Amniotic stem cell (primary cell): ENCODE data around the gene SPEN.
"Not testable (repeated sequence)": the region's sequence is repeated elsewhere in the genome, so short reads cannot be mapped to it uniquely, and the experiment has no call there.

Experiments
- DNase-seq: peaks from one replicate; lab custom pipeline; 2025; lab: John Stamatoyannopoulos, UW

SPEN gene, protein sequence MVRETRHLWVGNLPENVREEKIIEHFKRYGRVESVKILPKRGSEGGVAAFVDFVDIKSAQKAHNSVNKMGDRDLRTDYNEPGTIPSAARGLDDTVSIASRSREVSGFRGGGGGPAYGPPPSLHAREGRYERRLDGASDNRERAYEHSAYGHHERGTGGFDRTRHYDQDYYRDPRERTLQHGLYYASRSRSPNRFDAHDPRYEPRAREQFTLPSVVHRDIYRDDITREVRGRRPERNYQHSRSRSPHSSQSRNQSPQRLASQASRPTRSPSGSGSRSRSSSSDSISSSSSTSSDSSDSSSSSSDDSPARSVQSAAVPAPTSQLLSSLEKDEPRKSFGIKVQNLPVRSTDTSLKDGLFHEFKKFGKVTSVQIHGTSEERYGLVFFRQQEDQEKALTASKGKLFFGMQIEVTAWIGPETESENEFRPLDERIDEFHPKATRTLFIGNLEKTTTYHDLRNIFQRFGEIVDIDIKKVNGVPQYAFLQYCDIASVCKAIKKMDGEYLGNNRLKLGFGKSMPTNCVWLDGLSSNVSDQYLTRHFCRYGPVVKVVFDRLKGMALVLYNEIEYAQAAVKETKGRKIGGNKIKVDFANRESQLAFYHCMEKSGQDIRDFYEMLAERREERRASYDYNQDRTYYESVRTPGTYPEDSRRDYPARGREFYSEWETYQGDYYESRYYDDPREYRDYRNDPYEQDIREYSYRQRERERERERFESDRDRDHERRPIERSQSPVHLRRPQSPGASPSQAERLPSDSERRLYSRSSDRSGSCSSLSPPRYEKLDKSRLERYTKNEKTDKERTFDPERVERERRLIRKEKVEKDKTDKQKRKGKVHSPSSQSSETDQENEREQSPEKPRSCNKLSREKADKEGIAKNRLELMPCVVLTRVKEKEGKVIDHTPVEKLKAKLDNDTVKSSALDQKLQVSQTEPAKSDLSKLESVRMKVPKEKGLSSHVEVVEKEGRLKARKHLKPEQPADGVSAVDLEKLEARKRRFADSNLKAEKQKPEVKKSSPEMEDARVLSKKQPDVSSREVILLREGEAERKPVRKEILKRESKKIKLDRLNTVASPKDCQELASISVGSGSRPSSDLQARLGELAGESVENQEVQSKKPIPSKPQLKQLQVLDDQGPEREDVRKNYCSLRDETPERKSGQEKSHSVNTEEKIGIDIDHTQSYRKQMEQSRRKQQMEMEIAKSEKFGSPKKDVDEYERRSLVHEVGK (N-terminal part only)

DNA sequence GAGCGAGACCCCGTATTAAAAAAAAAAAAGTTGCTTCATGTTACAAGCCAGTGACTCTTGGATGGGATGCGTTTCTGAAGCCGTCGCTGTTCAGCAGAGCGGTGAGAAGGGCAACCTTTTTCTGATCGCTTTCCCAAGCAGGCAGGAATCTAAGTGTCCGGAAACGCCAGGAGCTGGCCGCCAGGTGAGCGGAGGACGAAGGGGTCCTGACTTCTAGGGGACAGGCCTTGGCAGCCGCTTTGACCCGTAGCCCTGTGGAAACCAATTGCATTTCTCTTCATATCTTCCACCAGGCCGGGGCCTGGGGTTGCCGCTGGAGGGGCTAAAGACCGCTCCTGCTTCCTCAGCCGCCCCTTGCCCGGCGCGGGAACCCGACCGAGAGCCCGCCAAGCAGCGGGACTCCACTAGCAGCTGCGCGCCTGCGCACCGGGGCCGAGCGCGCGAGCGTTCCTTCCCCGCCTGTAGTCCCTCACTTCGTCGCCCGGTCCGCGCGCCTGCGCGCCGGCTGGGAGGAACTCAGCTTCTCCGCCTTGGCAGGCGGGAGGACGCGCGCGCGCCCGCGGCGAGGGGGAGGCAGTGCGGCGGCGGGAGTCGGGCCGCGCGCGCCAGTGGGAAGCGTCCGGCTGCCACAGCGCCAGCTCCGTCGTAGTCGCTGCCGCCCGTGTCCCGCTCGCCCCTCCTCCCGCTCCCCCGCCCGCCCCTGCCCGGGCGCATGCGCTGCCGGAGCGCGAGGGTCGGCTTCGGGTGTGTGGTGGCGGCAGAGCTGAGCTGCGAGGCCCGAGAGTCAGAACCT is at the start of gene SPEN:
SPEN (plus strand) TSS at position 608 of the 793 bp plus-strand sequence. CDS start 361 bp downstream, outside the sequence.
- DNase-seq = peak; percentile 94

DNA sequence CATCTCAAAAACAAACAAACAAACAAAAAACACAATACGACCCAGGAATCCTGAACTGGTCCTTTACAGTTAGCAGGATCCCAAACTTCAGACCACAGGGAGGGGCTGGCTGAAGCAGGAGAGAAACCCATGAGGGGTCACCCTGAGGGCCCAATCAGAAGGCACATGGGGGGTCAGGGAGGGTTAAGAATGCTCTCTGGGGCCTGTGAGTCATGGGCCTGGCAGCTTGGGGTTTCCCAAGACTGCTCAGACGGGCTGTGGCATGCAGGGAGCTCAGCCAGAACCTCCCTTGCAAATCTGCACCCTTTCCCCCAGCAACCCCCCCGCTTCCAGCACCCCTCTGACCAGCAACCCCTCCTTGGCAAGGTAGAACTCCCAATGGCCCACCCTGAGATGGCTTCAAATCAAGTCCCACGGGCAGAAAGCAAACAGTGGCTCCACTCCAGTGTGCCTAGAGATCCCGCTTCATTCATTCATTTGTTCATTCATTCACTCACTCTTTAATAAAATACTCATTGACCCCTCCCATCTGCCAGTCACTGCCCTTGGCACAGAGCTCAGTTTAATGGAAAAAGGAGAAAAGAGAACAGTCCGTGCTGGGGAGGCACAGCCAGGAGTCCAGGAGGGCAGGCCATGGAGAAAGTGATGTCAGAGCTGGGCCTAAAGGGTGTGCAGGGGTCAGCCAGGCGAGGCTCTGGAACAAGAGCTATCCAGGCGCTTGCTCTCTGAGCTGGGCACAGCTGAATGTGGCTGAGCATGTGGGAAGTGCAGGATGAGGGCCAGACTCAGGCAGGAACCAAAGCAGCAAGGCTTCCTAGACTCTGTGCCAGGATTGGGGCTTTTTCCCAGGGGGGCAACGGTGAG is 48.3 kb upstream of the SPEN start:
- DNase-seq = peak; percentile 88

DNA sequence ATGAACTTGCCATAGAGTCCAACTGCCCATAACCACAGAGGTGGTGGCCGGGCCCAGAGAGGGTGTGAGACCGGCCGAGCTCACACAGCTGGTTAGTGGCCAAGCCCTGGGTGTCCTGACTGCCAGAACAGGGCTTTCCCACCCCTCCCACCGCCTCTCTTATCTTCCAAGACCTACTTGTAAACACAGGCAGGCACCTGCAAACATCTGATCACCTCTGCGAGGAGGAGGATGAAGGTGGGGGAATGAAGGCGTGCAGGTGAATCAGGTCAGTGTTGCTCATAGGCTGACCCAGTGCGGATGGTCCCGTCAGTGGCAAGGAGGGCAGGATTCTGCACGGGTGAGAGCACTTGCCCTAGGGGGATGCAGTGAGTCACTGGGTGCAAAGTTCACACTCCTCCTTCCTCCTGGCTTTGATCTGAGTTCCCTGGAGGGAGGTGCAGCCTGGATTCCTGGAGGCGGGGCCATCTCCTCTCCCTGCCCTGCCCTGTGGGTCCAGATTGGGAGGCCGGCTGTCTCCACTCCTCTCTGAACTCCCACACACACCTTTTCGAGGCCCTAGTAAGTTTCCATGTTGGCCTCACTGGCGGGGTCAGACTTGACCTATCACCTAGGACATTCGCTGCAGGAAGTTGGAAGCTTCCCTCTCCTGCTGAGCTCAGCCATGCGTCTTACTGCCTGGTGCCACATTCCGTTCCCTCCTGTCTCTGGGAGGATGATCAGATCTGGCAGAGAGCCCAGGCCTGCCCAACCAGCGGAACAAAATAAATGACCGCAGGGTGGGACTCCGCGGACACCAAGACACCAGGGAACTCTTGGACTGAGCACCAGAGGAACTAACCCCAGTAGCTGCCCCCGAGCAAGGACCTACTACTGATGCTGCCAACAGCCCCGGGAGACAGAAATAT is 47.3 kb upstream of the SPEN start:
- no peak for DNase-seq

DNA sequence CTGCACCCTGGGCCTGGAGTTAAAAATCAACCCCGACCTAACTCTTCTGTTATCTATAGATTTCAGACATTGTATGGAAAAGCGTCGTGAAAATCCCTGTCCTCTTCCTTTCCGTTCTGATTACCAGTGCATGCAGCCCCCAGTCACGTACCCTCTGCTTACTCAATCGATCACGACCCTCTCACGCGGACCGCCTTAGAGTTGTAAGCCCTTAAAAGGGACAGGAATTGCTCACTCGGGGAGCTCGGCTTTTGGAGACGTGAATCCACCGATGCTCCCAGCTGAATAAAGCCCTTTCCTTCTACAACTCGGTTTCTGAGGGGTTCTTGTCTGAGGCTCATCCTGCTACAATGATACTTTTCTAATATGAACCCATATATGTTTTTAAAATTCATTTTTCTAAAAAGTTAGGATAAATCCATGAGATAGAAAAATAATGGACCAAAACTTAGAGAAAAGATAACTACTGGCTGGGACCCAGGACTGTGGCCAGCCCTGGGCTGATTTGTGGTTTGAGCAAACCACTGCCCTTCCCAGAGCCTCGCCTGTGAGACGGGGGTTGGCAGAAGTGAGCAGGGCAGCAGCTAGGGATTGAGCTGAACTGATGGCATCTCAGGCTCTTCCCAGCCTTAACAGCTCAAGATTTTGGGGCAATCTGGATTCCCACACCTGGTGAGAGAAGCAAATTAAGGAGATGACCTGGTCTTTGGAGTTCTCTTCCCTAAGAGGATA is 45.1 kb upstream of the SPEN start:
- DNase-seq = no peak

DNA sequence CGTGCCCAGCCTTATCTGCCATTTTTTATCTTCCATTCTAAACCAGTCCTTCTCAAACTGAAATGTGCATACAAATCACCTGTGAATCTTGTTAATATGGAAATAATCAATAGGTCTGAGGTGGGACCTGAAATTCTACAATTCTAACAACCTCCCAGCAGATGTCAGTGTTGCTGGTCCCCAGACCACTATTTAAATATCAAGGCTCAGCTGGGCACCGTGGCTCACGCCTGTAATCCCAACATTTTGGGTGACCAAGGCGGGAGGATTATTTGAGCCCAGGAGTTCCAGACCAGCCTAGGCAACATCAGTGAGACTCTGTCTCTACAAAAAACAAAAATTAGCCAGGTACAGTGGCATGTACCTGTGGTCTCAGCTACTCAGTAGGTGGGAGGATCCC is 44.1 kb upstream of the SPEN start:
- DNase-seq = no peak

DNA sequence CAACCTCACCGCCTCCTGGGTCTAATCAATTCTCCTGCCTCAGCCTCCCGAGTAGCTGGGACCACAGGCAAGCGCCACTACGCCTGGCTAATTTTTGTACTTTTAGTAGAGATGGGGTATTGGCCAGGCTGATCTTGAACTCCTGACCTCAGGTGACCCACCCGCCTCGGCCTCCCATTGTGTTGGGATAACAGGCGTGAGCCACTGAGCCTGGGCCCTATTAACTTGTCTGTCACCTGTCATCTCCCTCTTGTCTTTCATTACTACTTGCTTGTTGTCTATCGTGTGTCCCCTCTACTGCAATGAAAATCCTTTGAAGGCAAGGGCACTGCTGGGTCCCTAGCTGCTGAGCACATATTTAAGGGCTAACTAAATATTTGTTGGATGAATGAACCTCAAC is 43.4 kb upstream of the SPEN start:
- no peak for DNase-seq

DNA sequence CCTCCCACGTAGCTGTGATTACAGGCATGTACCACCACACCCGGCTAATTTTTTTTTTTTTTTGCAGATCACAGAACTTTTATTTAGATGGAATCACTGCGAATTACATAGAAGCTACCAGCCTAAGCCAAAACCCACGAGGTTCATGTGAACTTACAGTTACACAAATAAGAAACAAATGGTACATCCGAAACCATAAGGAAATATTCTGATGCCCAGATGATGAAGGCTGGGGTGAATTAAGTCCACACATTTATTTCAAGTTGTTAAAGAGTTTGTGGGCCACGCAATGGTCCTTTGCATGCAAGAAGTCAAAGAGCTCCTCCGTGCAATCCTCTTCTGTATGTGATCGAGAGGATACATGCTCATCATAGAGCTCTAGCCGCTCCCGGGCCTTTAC is 40.4 kb upstream of the SPEN start:
- no peak for DNase-seq

DNA sequence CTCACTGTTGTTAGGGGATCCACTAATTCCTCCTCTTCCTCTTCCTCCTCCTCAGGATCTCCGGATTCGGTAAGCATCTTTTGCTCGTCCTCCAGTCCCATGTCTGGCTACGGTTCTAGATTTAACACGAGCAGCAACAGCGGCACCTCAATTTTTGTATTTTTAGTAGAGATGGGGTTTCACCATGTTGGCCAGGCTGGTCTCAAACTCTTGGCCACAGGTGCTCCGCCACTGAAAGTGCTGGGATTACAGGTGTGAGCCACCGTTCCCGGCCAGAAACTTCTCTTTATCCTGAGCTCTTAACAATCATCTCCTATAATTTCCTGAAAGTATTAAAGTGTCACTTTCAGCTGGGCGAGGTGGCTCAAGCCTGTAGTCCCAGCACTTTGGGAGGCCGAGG is 40.0 kb upstream of the SPEN start, which contains the start of gene UQCRHL:
UQCRHL (minus strand) TSS at position 101 of the 400 bp plus-strand sequence; CDS start at position 101, 0 bp downstream.
- not testable (repeated sequence) for DNase-seq

DNA sequence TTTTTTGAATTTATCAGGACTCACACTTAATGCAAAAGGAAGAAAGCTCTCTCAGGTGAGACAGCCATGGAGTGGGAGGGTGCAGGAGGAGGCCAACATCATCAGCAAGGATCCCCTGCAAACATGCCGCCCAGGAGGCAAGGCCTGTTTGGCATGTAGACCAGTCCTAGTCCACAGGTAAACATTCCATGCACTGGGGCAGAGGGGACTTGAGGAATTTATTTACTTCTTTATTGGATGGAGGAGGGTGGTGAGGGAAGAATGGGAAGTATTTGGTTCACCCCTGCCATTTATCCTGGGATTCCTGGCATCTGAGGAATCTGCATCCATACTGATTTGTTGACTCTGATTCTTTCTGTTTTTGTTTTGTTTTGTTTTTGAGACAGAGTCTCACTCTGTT is 38.6 kb upstream of the SPEN start:
- DNase-seq = no peak

DNA sequence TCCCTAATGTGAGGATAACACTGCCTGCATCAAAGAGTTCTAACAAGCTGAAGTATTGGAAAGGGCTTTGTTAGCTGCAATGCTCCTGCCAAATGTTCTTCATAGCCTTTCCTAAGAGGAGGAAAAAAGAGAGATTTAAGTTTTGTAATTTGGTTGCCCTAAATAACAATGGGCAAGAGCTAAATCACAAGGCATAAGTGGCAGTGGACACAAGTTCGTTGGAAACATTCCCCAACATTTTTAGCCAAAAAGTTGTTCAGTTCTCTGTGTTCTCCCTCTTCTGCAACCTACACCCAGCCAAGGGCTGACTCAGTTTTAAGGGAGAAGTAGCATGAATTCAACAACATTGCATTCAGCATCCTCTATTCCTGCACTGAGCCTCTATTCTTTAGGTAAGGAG is 37.4 kb upstream of the SPEN start:
- DNase-seq = no peak

DNA sequence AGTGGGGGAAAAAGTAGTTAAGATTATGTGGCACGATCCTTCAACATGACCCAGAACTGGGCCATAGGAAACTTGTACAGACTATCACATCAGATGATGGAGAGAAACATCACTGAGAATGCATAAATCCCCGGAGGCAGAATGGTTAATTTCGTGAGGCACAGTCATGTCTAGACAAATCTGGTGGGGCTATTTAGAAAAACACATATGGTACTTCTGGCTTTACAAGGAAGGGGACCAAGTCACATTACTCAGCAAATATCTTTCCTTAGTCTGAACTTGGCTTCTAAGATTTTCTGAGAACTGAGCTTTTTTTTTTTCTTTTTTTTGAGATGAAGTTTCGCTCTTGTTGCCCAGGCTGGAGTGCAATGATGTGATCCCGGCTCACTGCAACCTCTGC is 30.8 kb upstream of the SPEN start:
- DNase-seq = no peak

DNA sequence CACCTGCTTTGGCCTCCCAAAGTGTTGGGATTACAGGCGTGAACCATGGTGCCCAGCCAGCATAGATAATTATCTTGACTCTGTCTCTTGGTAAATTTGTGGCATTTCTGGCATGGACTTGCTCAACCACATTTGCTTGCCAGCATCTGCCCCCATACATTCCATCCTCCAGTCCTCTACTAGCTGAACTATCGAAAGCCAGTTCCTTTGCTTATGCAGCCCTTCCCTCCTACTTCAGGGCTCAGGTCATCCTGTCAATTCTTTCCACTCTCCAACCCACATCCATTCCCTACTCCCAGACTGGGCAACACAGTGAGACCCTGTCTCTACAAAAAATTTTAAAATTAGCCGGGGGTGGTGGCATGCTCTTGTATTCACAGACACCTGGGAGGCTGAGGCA is 27.0 kb upstream of the SPEN start:
- DNase-seq = no peak

DNA sequence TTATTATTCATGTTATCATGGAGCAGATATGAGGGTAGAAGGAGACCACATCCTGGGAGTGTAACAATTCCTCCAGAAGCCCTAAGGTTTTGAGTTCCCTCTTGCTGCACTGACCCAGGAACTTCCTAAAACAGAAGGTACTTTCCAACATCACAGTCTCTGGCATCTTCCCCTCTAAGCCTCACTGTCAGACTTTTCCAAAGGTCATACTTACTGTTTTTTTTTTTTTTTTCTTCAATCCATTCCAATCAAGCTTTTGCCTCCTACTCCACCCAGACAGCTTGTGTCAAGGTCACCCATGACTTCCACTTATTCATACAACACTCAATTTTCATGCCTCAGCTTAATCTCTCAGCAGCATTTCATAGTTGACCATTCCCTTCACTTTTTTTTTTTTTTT is 21.7 kb upstream of the SPEN start:
- no peak for DNase-seq

DNA sequence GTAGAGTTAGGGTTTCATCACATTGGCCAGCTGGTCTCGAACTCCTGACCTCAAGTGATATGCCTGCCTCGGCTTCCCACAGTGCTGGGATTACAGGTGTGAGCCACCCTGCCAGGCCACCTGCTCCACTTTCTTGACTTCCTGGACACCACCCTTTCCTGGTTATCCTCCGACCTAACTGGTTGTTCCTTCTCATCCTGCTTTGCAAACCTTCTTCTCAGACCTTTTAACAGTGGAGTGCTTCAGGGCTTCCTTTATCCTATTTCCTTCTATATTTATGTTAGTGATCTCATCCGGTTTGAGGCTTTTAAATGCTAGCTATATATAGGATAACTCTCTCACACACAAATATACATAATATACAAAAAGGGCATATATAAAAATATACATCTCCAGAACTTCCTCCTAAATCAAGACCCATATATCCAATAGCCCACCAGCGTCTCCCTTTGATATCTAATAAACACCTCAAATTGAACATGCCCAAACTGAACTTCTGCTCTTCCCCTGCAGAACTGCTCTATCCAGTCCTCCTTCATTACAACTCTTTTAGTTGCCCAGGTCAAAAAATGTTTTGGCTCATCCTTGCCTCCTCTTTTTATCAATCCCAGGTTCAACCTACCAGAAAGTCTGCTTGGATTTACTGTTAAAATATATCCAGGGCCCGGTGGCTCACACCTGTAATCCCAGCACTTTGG is 20.5 kb upstream of the SPEN start:
- DNase-seq = no peak

DNA sequence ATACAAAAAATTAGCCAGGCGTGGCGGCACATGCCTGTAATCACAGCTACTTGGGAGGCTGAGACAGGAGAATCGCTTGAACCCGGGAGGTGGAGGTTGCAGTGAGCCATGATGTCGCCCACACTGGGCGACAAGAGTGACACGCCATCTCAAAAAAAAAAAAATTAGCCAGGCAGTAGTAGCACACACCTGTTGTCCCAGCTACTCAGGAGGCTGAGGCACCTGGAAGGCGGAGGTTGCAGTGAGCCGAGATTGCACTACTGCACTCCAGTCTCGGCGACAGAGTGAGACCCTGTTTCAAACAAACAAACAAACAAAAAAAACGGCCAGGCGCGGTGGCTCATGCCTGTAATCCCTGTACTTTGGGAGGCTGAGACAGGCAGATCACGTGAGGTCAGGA is 19.9 kb upstream of the SPEN start:
- DNase-seq = not testable (repeated sequence)

DNA sequence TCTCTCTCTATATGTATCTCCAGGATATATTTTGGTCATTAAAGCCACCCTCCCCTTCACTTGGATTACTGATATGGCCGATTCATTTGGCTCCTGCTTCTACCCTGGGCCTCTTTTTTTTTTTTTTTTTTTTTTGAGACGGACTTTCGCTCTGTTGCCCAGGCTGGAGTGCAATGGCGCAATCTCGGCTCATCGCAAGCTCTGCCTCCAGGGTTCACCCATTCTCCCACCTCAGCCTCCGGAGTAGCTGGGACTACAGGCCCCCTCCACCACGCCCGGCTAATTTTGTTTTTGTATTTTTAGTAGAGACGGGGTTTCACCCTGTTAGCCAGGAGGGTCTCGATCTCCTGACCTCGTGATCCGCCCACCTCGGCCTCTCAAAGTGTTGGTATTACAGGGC is 18.6 kb upstream of the SPEN start:
- DNase-seq = not testable (repeated sequence)

DNA sequence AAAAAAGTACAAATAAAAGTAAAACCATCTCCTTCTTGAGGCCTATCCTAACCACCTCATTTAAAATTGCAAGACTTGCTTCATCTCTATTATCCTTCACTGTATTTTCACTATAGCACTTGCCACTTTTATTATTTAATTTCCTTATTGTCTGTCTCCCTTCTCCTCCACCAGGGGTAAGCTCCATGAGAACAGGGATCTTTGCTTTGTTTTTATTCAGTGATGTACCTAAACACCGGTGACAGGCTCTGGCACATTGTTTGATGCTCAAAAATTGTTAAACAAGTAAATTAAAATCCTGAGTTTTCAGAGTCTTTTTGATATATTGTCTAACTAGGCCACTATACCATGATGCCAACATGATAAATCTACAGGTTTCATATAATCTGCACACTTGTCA is 17.2 kb upstream of the SPEN start:
- no peak for DNase-seq

DNA sequence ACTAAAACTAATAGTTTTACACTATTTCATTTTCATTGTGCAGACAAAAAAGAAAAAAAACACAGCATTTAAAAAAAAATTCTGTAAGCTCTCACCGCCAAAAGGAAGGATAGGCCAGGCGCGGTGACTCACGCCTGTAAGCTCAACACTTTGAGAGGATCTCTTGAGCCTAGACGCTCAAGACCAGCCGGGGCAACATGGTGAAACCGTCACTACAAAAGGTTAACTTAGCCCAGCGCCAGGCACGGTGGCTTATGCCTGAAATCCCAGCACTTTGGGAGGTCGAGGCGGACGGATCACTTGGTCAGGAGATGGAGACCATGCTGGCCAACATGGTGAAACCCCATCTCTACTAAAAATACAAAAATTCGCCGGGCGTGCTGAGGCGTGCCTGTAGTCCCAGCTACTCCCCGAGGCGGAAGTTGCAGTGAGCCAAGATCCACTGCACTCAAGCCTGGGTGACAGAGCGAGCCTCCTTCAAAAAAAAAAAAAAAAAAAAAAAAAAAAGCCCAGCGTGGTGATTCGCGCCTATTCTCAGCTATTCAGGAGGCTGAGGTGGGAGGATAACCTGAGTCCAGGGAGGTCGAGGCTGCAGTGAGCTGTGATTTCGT is 14.3 kb upstream of the SPEN start:
- DNase-seq = no peak
